DND-41 (cell line): ENCODE measurements around the gene HMCN2.

Source experiments
- ATAC-seq: fragments of 200-7000 bp; cut with Tn5 transposase; 3 replicates; pipeline ENCODE4 v1.9.1; 2021; ENCODE audit warnings: low read depth; ENCODE audit not compliant: insufficient read depth
- DNase-seq: peaks from one replicate; pipeline ENCODE4 v3.0.0-alpha.2; 2020
- H2AFZ ChIP-seq: 2 replicates; pipeline ENCODE4 v1.6.0; 2012; ENCODE audit warnings: low read depth, low read length
- H3K27ac ChIP-seq: 2 replicates; pipeline ENCODE4 v1.5.1; 2012; ENCODE audit warnings: low read length, inconsistent platforms
- H3K27me3 ChIP-seq: fragments of 200-600 bp; sonication (generic); 2 replicates; pipeline ENCODE4 v1.6.0; 2012; ENCODE audit warnings: low read length, mild to moderate bottlenecking, inconsistent platforms; ENCODE audit not compliant: insufficient read depth, poor library complexity
- H3K36me3 ChIP-seq: 2 replicates; pipeline ENCODE4 v1.5.1; 2012; ENCODE audit warnings: low read length, inconsistent platforms; ENCODE audit not compliant: insufficient read depth
- H3K4me1 ChIP-seq: 2 replicates; pipeline ENCODE4 v1.5.1; 2012; ENCODE audit warnings: mild to moderate bottlenecking, low read length; ENCODE audit not compliant: insufficient read depth
- H3K4me2 ChIP-seq: 2 replicates; pipeline ENCODE4 v1.6.0; 2012; ENCODE audit warnings: mild to moderate bottlenecking, moderate library complexity, low read length, inconsistent platforms; ENCODE audit not compliant: insufficient read depth
- H3K4me3 ChIP-seq, 2 experiments: fragments of 200-600 bp in 1 of 2; shearing (Covaris generic) in 1 of 2; 2 replicates each; pipeline ENCODE4 v1.5.1; 2012 to 2016; ENCODE audit warnings: inconsistent platforms in 2 of 2, low read length in 2 of 2, mild to moderate bottlenecking in 2 of 2, low read depth in 1 of 2, moderate library complexity in 1 of 2
- H3K79me2 ChIP-seq: 2 replicates; pipeline ENCODE4 v1.6.0; 2012; ENCODE audit warnings: low read length, inconsistent platforms; ENCODE audit not compliant: insufficient read depth
- H3K9ac ChIP-seq: 2 replicates; pipeline ENCODE4 v1.6.0; 2012; ENCODE audit warnings: low read depth, mild to moderate bottlenecking, inconsistent platforms, low read length, moderate library complexity
- H3K9me3 ChIP-seq: 2 replicates; pipeline ENCODE4 v1.5.1; 2012; ENCODE audit warnings: low read length, moderate library complexity, mild to moderate bottlenecking, inconsistent platforms; ENCODE audit not compliant: insufficient read depth, severe bottlenecking
- H4K20me1 ChIP-seq: 2 replicates; pipeline ENCODE4 v1.6.0; 2012; ENCODE audit warnings: low read length; ENCODE audit not compliant: insufficient read depth
- EZH2 ChIP-seq: IDR thresholded peaks from 3 replicates; pipeline ENCODE4 v1.6.1; 2012; ENCODE audit warnings: borderline replicate concordance, low read depth, mild to moderate bottlenecking, moderate library complexity, low read length, inconsistent platforms; ENCODE audit not compliant: severe bottlenecking
- TF ChIP-seq, protein P1 (sequence below): IDR thresholded peaks from 2 replicates; pipeline ENCODE4 v1.5.1; 2012; ENCODE audit warnings: borderline replicate concordance, low read length, moderate library complexity, mild to moderate bottlenecking; ENCODE audit not compliant: poor library complexity, severe bottlenecking; ENCODE audit errors: extremely low read depth

Gene HMCN2

GRCh38 chr9:130424595-130425454, 159.3 kb downstream of the HMCN2 start:
- ATAC-seq, result no peak

GRCh38 chr9:130425741-130426466, 160.3 kb downstream of the HMCN2 start:
- TF ChIP-seq, protein P1, sequence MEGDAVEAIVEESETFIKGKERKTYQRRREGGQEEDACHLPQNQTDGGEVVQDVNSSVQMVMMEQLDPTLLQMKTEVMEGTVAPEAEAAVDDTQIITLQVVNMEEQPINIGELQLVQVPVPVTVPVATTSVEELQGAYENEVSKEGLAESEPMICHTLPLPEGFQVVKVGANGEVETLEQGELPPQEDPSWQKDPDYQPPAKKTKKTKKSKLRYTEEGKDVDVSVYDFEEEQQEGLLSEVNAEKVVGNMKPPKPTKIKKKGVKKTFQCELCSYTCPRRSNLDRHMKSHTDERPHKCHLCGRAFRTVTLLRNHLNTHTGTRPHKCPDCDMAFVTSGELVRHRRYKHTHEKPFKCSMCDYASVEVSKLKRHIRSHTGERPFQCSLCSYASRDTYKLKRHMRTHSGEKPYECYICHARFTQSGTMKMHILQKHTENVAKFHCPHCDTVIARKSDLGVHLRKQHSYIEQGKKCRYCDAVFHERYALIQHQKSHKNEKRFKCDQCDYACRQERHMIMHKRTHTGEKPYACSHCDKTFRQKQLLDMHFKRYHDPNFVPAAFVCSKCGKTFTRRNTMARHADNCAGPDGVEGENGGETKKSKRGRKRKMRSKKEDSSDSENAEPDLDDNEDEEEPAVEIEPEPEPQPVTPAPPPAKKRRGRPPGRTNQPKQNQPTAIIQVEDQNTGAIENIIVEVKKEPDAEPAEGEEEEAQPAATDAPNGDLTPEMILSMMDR, result no peak
- no peak for TF ChIP-seq EZH2
- no peak overlapping the region for H3K4me3 ChIP-seq
- H4K20me1 ChIP-seq, result no peaks in the 10 kb centered on the region
- no peaks in the 10 kb centered on the region for H3K9me3 ChIP-seq
- H3K4me1 ChIP-seq, result no peaks in the 10 kb centered on the region
- no peak overlapping the region for H3K27ac ChIP-seq
- no peak overlapping the region for H2AFZ ChIP-seq
- ATAC-seq, result peak; percentile 37; the same call in 1 of the 3 replicates
- no peak overlapping the region for H3K9ac ChIP-seq
- H3K79me2 ChIP-seq, result no peaks in the 10 kb centered on the region
- H3K36me3 ChIP-seq, result no peaks in the 10 kb centered on the region
- H3K4me2 ChIP-seq, result no peak overlapping the region
- no peaks in the 10 kb centered on the region for H3K27me3 ChIP-seq
- DNase-seq, result peak; percentile 15

More at GRCh38 chr9:130424595-130425454, 159.3 kb downstream of the HMCN2 start:
- no peaks in the 10 kb centered on the region for H3K79me2 ChIP-seq
- no peak overlapping the region for H3K4me3 ChIP-seq
- H3K4me1 ChIP-seq, result no peaks in the 10 kb centered on the region
- H3K27me3 ChIP-seq, result no peaks in the 10 kb centered on the region
- H3K27ac ChIP-seq, result no peak overlapping the region
- H4K20me1 ChIP-seq, result no peaks in the 10 kb centered on the region
- H3K9ac ChIP-seq, result no peak overlapping the region
- H3K4me2 ChIP-seq, result no peak overlapping the region
- TF ChIP-seq, protein P1, result no peak
- TF ChIP-seq EZH2, result no peak
- H2AFZ ChIP-seq, result no peak overlapping the region
- H3K9me3 ChIP-seq, result no peaks in the 10 kb centered on the region
- no peaks in the 10 kb centered on the region for H3K36me3 ChIP-seq
- no peak for DNase-seq

DNA sequence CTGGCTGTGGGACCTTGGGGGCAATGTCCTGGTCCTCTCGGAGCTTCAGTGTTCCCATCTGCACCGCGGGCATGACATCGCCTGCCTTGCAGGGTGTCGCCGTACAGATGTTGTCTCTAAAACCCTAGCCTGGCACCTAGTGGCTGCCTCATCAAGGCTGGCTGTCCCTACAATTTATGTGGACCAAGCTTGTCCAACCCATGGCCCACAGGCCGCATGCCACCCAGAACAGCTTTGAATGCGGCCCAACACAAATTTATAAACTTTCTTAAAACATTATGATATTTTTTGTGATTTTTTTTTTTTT, 160.9 kb downstream of the HMCN2 start:
- no peak overlapping the region for H3K4me2 ChIP-seq
- no peak for DNase-seq

More for the DNA sequence above, 160.9 kb downstream of the HMCN2 start:
- H2AFZ ChIP-seq, result no peak overlapping the region
- no peaks in the 10 kb centered on the region for H3K27me3 ChIP-seq
- H3K36me3 ChIP-seq, result no peaks in the 10 kb centered on the region
- H3K9ac ChIP-seq, result no peak overlapping the region
- no peaks in the 10 kb centered on the region for H4K20me1 ChIP-seq
- TF ChIP-seq, protein P1, result no peak
- no peak for TF ChIP-seq EZH2
- ATAC-seq, result no peak; the same call in 2 of the 3 replicates
- no peak overlapping the region for H3K4me3 ChIP-seq
- H3K9me3 ChIP-seq, result no peaks in the 10 kb centered on the region
- H3K4me1 ChIP-seq, result no peaks in the 10 kb centered on the region
- no peaks in the 10 kb centered on the region for H3K79me2 ChIP-seq
- no peak overlapping the region for H3K27ac ChIP-seq
